Measurements from ENCODE around the gene COL27A1. TPM values are rescaled to one million over a fixed set of nuclear protein-coding genes. Genes with fewer than 3 reads are reported as not detected.

Gene COL27A1
- total and polyA plus RNA-seq, 7 donors, result 1.4 to 13.3 (median 4.3) TPM

DNA sequence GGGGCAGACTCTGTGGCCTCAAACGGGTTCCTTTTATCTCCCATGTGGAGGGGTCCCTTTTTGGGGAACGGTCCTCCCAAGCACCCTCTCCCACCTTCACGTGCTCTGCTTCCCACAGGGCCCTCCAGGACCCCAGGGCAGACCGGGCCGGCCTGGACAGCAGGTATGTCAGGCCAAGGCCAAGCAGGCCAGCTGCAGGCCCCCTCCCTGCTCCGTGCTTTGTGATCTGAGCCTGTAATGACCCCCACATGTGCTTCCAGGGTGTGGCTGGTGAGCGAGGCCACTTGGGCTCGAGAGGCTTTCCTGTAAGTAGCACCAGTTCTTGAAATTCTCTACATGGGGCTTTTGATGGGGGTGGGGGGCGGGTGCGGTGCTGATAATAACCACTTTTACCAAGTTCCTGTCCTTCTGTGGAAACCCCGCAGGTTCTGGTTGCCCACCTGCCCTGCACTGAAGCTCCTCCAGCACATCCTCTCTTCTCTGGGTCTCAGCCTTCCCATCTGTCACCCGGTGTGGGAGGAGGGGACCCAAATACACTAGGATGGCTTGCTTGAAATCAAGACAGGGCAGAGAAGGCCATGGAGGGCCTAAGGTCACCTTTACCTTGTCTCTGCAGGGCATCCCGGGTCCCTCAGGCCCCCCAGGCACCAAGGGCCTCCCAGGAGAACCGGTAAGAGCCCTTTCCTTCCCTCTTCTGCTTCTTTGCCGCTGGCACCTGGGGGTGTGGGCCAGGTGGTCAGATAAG lies 109.6 kb downstream of the COL27A1 start:
- Histone ChIP-seq H3K27ac (no peak overlapping the region), H3K36me3 (no peaks in the 10 kb centered on the region), H3K4me1 (peaks cover 0 to 5% (median 0%) of the 10 kb centered on the region in 4 donors), H3K9me3 (no peaks in the 10 kb centered on the region), H3K4me3 (no peak overlapping the region), H3K27me3 (no peaks in the 10 kb centered on the region)
- WGBS, 2 donors, result 86 to 87% methylated on average over 15 of the region's 15 CpGs
- TF ChIP-seq POLR2A (IDR thresholded peaks at IDR 0.05) (no peak), EP300 (IDR thresholded peaks at IDR 0.05) (no peak), POLR2AphosphoS5 (IDR thresholded peaks at IDR 0.05) (no peak)
- TF ChIP-seq, protein P1, sequence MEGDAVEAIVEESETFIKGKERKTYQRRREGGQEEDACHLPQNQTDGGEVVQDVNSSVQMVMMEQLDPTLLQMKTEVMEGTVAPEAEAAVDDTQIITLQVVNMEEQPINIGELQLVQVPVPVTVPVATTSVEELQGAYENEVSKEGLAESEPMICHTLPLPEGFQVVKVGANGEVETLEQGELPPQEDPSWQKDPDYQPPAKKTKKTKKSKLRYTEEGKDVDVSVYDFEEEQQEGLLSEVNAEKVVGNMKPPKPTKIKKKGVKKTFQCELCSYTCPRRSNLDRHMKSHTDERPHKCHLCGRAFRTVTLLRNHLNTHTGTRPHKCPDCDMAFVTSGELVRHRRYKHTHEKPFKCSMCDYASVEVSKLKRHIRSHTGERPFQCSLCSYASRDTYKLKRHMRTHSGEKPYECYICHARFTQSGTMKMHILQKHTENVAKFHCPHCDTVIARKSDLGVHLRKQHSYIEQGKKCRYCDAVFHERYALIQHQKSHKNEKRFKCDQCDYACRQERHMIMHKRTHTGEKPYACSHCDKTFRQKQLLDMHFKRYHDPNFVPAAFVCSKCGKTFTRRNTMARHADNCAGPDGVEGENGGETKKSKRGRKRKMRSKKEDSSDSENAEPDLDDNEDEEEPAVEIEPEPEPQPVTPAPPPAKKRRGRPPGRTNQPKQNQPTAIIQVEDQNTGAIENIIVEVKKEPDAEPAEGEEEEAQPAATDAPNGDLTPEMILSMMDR (IDR thresholded peaks at IDR 0.05), result no peak
- intact Hi-C loops (cut with DNase I), result no loop called here
- DNase-seq, result no peak

DNA sequence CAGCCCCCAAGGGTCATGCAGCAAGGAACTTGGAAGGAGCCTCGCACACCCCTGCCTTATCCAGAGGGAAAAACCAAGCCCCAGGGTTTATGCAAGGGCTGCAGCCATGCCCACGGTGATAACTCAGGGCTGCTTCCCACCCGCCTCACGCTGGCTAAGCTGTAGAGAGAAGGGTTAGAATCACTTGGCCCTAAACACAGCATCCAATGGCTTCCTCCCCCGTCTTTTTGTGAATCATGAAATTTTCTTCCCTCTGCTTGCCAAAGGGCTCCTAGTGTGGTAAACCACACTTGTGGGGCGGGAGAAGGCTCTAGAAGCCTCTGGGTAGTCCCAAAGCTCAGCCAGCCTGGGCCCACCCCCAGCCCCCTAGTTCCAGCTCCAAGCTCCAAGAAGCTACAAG lies 111.6 kb downstream of the COL27A1 start:
- intact Hi-C loops (cut with DNase I), result no loop called here

DNA sequence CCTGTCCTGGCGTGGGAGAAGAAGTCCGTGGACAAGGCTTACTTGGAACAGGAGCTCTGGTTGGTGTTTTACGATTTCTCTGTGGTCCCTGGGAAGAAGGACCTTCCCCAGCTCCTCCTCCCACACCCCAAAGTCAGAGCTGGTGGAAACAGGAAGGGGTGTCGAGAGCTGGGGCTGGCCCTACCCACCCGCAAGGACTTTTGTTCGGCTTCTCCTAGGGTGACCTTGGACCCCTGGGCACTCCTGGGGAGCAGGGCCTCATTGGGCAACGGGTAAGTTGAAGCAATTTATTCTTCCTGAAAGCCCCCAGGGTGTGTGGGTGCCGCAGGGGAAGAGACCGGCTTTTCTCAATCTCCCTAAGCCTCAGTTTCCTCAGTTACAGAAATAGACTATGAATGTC lies 113.7 kb downstream of the COL27A1 start:
- 73 to 84% methylated on average over 9 of the region's 9 CpGs for WGBS, 2 donors
- Histone ChIP-seq H3K9me3 (no peaks in the 10 kb centered on the region), H3K36me3 (peaks cover 0 to 4% (median 0%) of the 10 kb centered on the region in 4 donors), H3K4me1 (peaks cover 0 to 1% (median 0%) of the 10 kb centered on the region in 4 donors), H3K27me3 (no peaks in the 10 kb centered on the region), H3K4me3 (no peak overlapping the region), H3K27ac (no peak overlapping the region)
- no peak for DNase-seq
- TF ChIP-seq EP300 (IDR thresholded peaks at IDR 0.05) (no peak), POLR2AphosphoS5 (IDR thresholded peaks at IDR 0.05) (no peak), POLR2A (IDR thresholded peaks at IDR 0.05) (no peak)
- TF ChIP-seq, protein P1 (IDR thresholded peaks at IDR 0.05), result no peak
- intact Hi-C loops (cut with DNase I), result no loop called here

More for the DNA sequence above, 111.6 kb downstream of the COL27A1 start:
- H3K27me3 ChIP-seq, result no peaks in the 10 kb centered on the region
- H3K36me3 ChIP-seq, result no peaks in the 10 kb centered on the region
- no peak overlapping the region for H3K27ac ChIP-seq
- no peak for DNase-seq
- no peak overlapping the region for H3K4me3 ChIP-seq
- 85 to 86% methylated on average over 6 of the region's 6 CpGs for WGBS, 2 donors
- TF ChIP-seq, protein P1 (IDR thresholded peaks at IDR 0.05), result no peak
- TF ChIP-seq POLR2A (IDR thresholded peaks at IDR 0.05), result no peak
- TF ChIP-seq POLR2AphosphoS5 (IDR thresholded peaks at IDR 0.05), result no peak
- no peak for TF ChIP-seq EP300 (IDR thresholded peaks at IDR 0.05)
- H3K9me3 ChIP-seq, result no peaks in the 10 kb centered on the region
- peaks cover 0 to 5% (median 0%) of the 10 kb centered on the region in 4 donors for H3K4me1 ChIP-seq

DNA sequence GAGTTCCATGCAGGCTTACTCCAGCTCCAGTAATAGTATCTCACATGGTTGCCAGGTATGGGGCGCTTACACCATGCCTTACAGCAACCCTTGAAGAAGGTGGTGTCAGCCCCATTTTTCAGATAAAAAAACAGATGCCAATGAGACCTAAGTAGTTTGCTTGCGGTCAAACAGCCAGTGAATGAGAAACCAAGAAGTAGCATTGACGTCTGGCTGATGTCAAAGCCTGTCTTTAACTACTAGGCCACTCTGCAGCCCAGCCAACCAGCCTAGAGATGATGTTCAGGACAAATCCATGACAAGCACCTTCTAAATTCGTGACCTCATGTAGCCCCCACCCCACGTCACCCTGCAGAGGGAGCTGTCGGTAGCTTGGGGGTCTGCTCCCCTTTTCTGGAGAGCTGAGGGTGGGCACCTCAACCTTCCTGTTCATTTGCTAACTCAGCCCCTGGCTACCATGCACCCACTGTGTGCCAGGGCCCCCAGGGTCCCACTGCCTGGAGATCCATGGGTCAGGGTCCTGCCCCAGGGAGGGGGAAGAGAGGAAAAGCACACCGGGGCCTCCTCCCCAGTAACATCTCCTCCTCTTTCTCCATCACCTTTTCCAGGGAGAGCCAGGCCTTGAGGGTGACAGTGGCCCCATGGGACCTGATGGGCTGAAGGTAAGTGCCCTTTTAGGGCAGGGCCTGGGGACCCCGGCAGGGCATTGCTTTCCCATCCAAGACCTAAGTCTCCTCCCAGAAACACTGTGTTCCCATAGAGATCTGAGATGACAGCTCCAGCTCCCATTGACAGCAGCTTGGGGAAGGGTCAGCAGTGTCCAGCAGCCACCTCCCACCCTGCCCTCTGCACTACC lies 115.0 kb downstream of the COL27A1 start:
- WGBS, 2 donors, result 79 to 80% methylated on average over 8 of the region's 8 CpGs
- intact Hi-C loops (cut with DNase I), result loop anchor here (5.0 kb wide), 1 partner anchor 163 kb away; no protein-coding TSS in a partner anchor
- DNase-seq, result no peak
- H3K27me3 ChIP-seq, result no peaks in the 10 kb centered on the region
- no peaks in the 10 kb centered on the region for H3K9me3 ChIP-seq
- H3K4me1 ChIP-seq, result no peaks in the 10 kb centered on the region
- H3K27ac ChIP-seq, result no peak overlapping the region
- TF ChIP-seq POLR2AphosphoS5 (IDR thresholded peaks at IDR 0.05), result no peak
- TF ChIP-seq POLR2A (IDR thresholded peaks at IDR 0.05), result no peak
- TF ChIP-seq, protein P1 (IDR thresholded peaks at IDR 0.05), result no peak
- TF ChIP-seq EP300 (IDR thresholded peaks at IDR 0.05), result no peak
- H3K36me3 ChIP-seq, result peaks cover 0 to 4% (median 0%) of the 10 kb centered on the region in 4 donors
- H3K4me3 ChIP-seq, result no peak overlapping the region
